Glutamatergic neuron (in vitro differentiated cells): Measurements from ENCODE around the gene JMJD1C. TPM values are rescaled to one million over a fixed set of nuclear protein-coding genes. Genes with fewer than 3 reads are reported as not detected.
A peak's percentile ranks its signal among the peaks of the same experiment; 100 is the strongest.
"Not testable (repeated sequence)": the region's sequence is repeated elsewhere in the genome, so short reads cannot be mapped to it uniquely, and the experiment has no call there.

Experiments
- DNase-seq: peaks from one replicate; pipeline ENCODE4 v3.0.0; 2022
- H3K27ac Mint-ChIP-seq: one replicate; pipeline ENCODE4 v1.8.0; 2020; ENCODE audit warnings: mild to moderate bottlenecking, mixed read lengths, inconsistent platforms; ENCODE audit not compliant: unreplicated experiment
- H3K27me3 Mint-ChIP-seq: one replicate; pipeline ENCODE4 v1.8.0; 2020; ENCODE audit warnings: mild to moderate bottlenecking, moderate library complexity, mixed read lengths, inconsistent platforms; ENCODE audit not compliant: unreplicated experiment
- H3K36me3 Mint-ChIP-seq: one replicate; pipeline ENCODE4 v1.8.0; 2020; ENCODE audit warnings: mild to moderate bottlenecking, mixed read lengths, inconsistent platforms; ENCODE audit not compliant: unreplicated experiment
- H3K4me1 Mint-ChIP-seq: one replicate; pipeline ENCODE4 v1.8.0; 2020; ENCODE audit warnings: mild to moderate bottlenecking, low read depth, mixed read lengths, inconsistent platforms; ENCODE audit not compliant: unreplicated experiment
- H3K4me3 Mint-ChIP-seq: one replicate; pipeline ENCODE4 v1.8.0; 2020; ENCODE audit warnings: mild to moderate bottlenecking, mixed read lengths, inconsistent platforms; ENCODE audit not compliant: unreplicated experiment
- H3K9me3 Mint-ChIP-seq: one replicate; pipeline ENCODE4 v1.8.0; 2020; ENCODE audit warnings: mild to moderate bottlenecking, moderate library complexity, mixed read lengths, inconsistent platforms; ENCODE audit not compliant: unreplicated experiment
- total RNA-seq: library from RNA; stranded (reverse); fragmentation: NEBNext Ultra II Directional; extraction: Animal tissue kit (Norgen Biotek cat#: 25700); gene quantifications from one replicate; pipeline ENCODE4 v1.2.1, GENCODE V29; 2021; ENCODE audit not compliant: unreplicated experiment
- TF ChIP-seq, protein P1 (sequence below): fragments of 200-600 bp; sonication (generic); IDR thresholded peaks from one replicate; pipeline ENCODE4 v1.5.0; 2021; ENCODE audit not compliant: partially characterized antibody, unreplicated experiment

The JMJD1C gene
- total RNA-seq, 1 donor from 2014 or later, result 110 TPM

DNA sequence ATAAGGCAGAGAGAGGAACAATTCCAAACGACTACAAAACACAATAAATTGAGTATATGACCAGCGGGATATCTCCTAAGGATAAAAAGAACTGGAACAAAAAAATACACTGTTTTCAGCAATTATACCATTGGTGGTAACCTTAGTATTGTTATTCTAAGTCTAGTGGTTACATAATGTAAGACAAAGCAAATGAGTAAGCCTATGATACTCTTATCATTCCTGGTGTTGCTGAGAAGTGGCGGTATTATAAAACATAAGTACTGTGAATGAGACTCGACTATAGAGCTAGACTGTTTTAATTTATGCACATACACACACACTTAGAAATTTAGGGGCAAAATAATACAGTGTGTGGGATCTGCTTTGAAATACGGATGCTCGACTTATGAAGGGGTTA lies 225.0 kb downstream of the JMJD1C start:
- Mint-ChIP-seq H3K4me1 (peaks cover 23% of the 10 kb centered on the region), H3K9me3 (peaks cover 8% of the 10 kb centered on the region), H3K36me3 (peaks cover 7% of the 10 kb centered on the region), H3K4me3 (no peak overlapping the region), H3K27ac (peak overlapping the region; percentile 39), H3K27me3 (peaks cover 5% of the 10 kb centered on the region)
- no peak for DNase-seq
- TF ChIP-seq, protein P1, sequence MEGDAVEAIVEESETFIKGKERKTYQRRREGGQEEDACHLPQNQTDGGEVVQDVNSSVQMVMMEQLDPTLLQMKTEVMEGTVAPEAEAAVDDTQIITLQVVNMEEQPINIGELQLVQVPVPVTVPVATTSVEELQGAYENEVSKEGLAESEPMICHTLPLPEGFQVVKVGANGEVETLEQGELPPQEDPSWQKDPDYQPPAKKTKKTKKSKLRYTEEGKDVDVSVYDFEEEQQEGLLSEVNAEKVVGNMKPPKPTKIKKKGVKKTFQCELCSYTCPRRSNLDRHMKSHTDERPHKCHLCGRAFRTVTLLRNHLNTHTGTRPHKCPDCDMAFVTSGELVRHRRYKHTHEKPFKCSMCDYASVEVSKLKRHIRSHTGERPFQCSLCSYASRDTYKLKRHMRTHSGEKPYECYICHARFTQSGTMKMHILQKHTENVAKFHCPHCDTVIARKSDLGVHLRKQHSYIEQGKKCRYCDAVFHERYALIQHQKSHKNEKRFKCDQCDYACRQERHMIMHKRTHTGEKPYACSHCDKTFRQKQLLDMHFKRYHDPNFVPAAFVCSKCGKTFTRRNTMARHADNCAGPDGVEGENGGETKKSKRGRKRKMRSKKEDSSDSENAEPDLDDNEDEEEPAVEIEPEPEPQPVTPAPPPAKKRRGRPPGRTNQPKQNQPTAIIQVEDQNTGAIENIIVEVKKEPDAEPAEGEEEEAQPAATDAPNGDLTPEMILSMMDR, result no peak

- peaks cover 1% of the 10 kb centered on the region for H3K9me3 Mint-ChIP-seq
- no peak overlapping the region for H3K4me3 Mint-ChIP-seq
- H3K27me3 Mint-ChIP-seq, result no peaks in the 10 kb centered on the region
- TF ChIP-seq, protein P1, result no peak
- DNase-seq, result no peak
- H3K4me1 Mint-ChIP-seq, result peaks cover 20% of the 10 kb centered on the region
- no peaks in the 10 kb centered on the region for H3K36me3 Mint-ChIP-seq
- no peak overlapping the region for H3K27ac Mint-ChIP-seq
Observed at GRCh38 chr10:63238501-63238900, 227.3 kb downstream of the JMJD1C start.

GRCh38 chr10:63237396-63237795 lies 228.4 kb downstream of the JMJD1C start:
- H3K4me3 Mint-ChIP-seq, result no peak overlapping the region
- H3K36me3 Mint-ChIP-seq, result no peaks in the 10 kb centered on the region
- TF ChIP-seq, protein P1, result no peak
- H3K27me3 Mint-ChIP-seq, result no peaks in the 10 kb centered on the region
- no peak for DNase-seq
- peaks cover 1% of the 10 kb centered on the region for H3K9me3 Mint-ChIP-seq
- H3K4me1 Mint-ChIP-seq, result peaks cover 20% of the 10 kb centered on the region
- peak overlapping the region; percentile 38 for H3K27ac Mint-ChIP-seq

- H3K27ac Mint-ChIP-seq, result no peak overlapping the region
- H3K27me3 Mint-ChIP-seq, result no peaks in the 10 kb centered on the region
- no peak overlapping the region for H3K4me3 Mint-ChIP-seq
- TF ChIP-seq, protein P1, result no peak
- no peaks in the 10 kb centered on the region for H3K36me3 Mint-ChIP-seq
- no peak for DNase-seq
- H3K4me1 Mint-ChIP-seq, result peaks cover 15% of the 10 kb centered on the region
- peaks cover 1% of the 10 kb centered on the region for H3K9me3 Mint-ChIP-seq
Observed at GRCh38 chr10:63236113-63236935, 229.5 kb downstream of the JMJD1C start.

DNA sequence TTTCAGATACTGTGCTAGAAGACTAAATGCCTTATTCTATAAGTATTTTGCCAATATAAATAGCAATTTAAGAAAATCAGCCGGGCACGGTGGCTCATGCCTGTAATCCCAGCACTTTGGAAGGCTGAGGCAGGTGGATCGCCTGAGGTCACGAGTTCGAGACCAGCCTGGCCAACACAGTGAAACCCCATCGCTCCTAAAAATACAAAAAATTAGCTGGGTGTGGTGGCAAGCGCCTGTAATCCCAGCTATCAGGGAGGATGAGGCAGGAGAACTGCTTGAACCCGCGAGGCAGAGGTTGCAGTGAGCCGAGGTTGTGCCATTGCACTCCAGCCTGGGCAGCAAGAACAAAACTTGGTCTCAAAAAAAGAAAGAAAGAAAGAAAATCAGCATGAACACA lies 230.6 kb downstream of the JMJD1C start:
- H3K4me1 Mint-ChIP-seq, DNase-seq, H3K4me3 Mint-ChIP-seq, H3K27me3 Mint-ChIP-seq, H3K36me3 Mint-ChIP-seq, H3K27ac Mint-ChIP-seq, H3K9me3 Mint-ChIP-seq: not testable (repeated sequence)
